OCI-LY3 (cell line): Measurements from ENCODE around the gene SMDT1.
"Not testable (repeated sequence)": the region's sequence is repeated elsewhere in the genome, so short reads cannot be mapped to it uniquely, and the experiment has no call there.

Experiments
- EZH2phosphoT487 ChIP-seq: fragments of 200-600 bp; shearing (Covaris generic); IDR thresholded peaks from 2 replicates; pipeline ENCODE4 v1.6.1; 2018; ENCODE audit warnings: antibody characterized with exemption, mixed run types, low read depth
- TF ChIP-seq, protein P1 (sequence below): fragments of 200-600, 300-600 bp; sonication (generic); IDR thresholded peaks from 2 replicates; pipeline ENCODE4 v1.5.1; 2014; ENCODE audit warnings: antibody characterized with exemption, low read length, low read depth

DNA sequence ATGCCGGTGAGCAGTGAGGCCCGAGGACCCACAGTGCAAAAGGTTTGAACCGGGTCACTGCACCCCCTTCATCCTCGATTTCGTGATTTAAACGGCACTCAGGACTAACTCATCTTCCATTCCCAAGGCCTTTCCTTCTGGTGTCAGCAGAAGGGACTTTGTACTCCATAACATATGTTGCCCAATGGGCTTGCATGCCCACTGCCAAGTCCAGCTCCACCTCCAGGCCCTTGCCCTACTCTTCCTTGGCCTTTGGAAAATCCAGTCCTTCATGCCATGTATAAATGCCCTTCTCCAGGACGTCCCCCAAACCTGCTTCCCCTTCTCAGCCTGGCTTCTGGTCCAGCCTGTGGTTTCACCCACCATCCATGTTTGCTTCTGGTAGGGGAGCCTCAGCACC lies 50.7 kb downstream of the SMDT1 start:
- TF ChIP-seq, protein P1, sequence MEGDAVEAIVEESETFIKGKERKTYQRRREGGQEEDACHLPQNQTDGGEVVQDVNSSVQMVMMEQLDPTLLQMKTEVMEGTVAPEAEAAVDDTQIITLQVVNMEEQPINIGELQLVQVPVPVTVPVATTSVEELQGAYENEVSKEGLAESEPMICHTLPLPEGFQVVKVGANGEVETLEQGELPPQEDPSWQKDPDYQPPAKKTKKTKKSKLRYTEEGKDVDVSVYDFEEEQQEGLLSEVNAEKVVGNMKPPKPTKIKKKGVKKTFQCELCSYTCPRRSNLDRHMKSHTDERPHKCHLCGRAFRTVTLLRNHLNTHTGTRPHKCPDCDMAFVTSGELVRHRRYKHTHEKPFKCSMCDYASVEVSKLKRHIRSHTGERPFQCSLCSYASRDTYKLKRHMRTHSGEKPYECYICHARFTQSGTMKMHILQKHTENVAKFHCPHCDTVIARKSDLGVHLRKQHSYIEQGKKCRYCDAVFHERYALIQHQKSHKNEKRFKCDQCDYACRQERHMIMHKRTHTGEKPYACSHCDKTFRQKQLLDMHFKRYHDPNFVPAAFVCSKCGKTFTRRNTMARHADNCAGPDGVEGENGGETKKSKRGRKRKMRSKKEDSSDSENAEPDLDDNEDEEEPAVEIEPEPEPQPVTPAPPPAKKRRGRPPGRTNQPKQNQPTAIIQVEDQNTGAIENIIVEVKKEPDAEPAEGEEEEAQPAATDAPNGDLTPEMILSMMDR = not testable (repeated sequence)
- TF ChIP-seq EZH2phosphoT487 = not testable (repeated sequence)
